ENCODE data around the gene PAQR5.

The PAQR5 gene

DNA sequence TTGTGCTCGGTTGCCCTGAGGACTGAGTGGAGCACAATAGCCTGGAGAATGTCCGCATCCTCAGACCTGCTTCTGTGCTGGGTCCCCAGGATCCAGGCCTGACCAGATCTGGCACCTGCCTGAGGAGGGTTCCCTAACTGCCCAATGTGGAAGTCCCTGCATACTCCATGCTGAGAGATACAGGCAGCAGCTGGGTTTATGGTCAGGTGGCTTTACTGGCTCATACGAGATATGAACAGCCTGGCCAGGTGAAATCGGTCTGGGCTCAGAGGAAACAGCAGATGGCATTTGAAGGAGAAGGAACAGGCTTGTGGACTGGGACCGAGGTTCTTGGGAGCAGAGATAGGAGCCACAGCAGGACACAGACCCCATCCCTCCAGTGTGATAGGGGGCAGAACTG is 97.3 kb downstream of the PAQR5 start:
- H3K27ac ChIP-seq (ENCODE audit: low read depth, low read length) = no peak overlapping the region
- peaks cover 0 to 7% (median 7%) of the 10 kb centered on the region in 5 donors for H3K4me1 ChIP-seq (ENCODE audit: control insufficient read depth in 5 of 5, insufficient read depth in 5 of 5, low read length in 5 of 5)
- peaks cover 0 to 17% (median 2%) of the 10 kb centered on the region in 5 donors for H3K27me3 ChIP-seq (ENCODE audit: control insufficient read depth in 5 of 5, insufficient read depth in 4 of 5, low read length in 5 of 5)
- no peak overlapping the region for H3K9ac ChIP-seq (ENCODE audit: low read length in 5 of 5)
- H3K9me3 ChIP-seq (ENCODE audit: control insufficient read depth in 5 of 5, low read length in 5 of 5) = no peaks in the 10 kb centered on the region
- no peaks in the 10 kb centered on the region for H3K36me3 ChIP-seq (ENCODE audit: control insufficient read depth in 5 of 5, insufficient read depth in 5 of 5, low read length in 5 of 5)
- H3K4me3 ChIP-seq (ENCODE audit: low read depth in 1 of 5, low read length in 5 of 5) = no peak overlapping the region

DNA sequence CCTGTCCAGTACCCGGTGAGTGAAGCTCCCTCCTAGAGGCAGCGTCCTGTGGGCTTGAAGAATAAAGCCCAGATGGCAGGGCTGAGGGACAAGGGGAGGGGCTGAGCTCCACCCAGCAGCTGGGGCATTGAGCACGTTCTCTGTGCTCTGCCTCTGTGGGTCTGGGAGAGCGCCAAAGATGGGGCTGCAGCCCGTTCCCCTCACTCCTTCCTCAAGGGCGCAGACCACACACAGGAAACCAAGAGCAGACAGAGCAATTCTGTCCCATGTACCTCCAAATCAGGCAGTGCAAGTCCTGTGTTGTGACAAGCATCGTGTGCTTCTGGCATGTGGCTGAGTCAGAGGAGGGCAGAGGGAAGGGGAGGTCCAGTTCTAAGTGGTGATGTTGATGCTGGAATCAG is 99.8 kb downstream of the PAQR5 start:
- Histone ChIP-seq H3K36me3 (ENCODE audit: control insufficient read depth in 5 of 5, insufficient read depth in 5 of 5, low read length in 5 of 5) (no peaks in the 10 kb centered on the region), H3K4me3 (ENCODE audit: low read depth in 1 of 5, low read length in 5 of 5) (no peak overlapping the region), H3K9ac (ENCODE audit: low read length in 5 of 5) (no peak overlapping the region), H3K4me1 (ENCODE audit: control insufficient read depth in 5 of 5, insufficient read depth in 5 of 5, low read length in 5 of 5) (peaks cover 0 to 7% (median 7%) of the 10 kb centered on the region in 5 donors), H3K9me3 (ENCODE audit: control insufficient read depth in 5 of 5, low read length in 5 of 5) (no peaks in the 10 kb centered on the region), H3K27ac (ENCODE audit: low read depth, low read length) (no peak overlapping the region), H3K27me3 (ENCODE audit: control insufficient read depth in 5 of 5, insufficient read depth in 4 of 5, low read length in 5 of 5) (peaks cover 0 to 8% (median 4%) of the 10 kb centered on the region in 5 donors)

DNA sequence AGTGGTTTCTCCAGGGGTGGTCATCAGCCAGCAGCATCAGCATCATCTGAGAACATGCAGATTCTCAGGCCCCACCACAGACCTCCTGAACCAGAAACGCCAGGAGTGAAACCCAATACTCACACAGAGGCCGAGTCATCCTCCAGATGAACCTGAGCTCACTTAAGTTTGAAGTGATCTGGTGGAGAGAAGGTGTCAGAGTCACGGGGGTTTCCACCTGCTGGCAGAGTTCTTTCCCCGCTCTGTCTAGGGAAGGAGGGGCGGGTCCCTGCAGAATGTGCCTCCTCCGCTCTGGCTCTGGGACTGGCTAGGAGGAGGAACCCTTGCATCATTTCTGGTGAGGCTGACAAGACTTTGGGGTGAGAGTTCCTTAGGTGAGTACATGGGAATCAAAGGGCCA is 102.1 kb downstream of the PAQR5 start:
- Histone ChIP-seq H3K36me3 (ENCODE audit: control insufficient read depth in 5 of 5, insufficient read depth in 5 of 5, low read length in 5 of 5) (no peaks in the 10 kb centered on the region), H3K4me1 (ENCODE audit: control insufficient read depth in 5 of 5, insufficient read depth in 5 of 5, low read length in 5 of 5) (no peaks in the 10 kb centered on the region), H3K4me3 (ENCODE audit: low read depth in 1 of 5, low read length in 5 of 5) (no peak overlapping the region), H3K9ac (ENCODE audit: low read length in 5 of 5) (no peak overlapping the region), H3K27me3 (ENCODE audit: control insufficient read depth in 5 of 5, insufficient read depth in 4 of 5, low read length in 5 of 5) (peaks cover 0 to 3% (median 0%) of the 10 kb centered on the region in 5 donors), H3K9me3 (ENCODE audit: control insufficient read depth in 5 of 5, low read length in 5 of 5) (no peaks in the 10 kb centered on the region), H3K27ac (ENCODE audit: low read depth, low read length) (no peak overlapping the region)

DNA sequence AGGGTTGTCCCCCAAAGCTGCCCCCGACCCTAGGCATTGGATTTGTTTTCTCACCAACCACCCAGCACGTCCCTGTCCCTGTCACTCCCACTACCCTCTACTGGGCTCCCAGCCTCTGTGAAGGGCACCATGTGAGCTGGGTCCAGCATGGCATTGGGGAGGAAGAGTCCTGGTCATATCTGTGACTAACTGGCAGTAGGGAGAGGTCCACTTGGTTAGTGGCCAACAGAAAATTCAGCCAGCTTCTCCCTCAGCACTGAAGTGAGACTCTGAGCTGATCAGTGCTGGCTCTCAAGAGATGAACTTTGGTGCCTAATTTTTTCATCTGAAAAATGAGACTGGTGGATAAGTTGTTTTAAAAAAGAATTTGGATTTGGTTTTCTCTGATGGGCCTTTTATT is 104.1 kb downstream of the PAQR5 start:
- H3K27ac ChIP-seq (ENCODE audit: low read depth, low read length) = no peak overlapping the region
- no peaks in the 10 kb centered on the region for H3K36me3 ChIP-seq (ENCODE audit: control insufficient read depth in 5 of 5, insufficient read depth in 5 of 5, low read length in 5 of 5)
- H3K4me3 ChIP-seq (ENCODE audit: low read depth in 1 of 5, low read length in 5 of 5) = no peak overlapping the region
- H3K4me1 ChIP-seq (ENCODE audit: control insufficient read depth in 5 of 5, insufficient read depth in 5 of 5, low read length in 5 of 5) = no peaks in the 10 kb centered on the region
- no peak overlapping the region for H3K9ac ChIP-seq (ENCODE audit: low read length in 5 of 5)
- H3K9me3 ChIP-seq (ENCODE audit: control insufficient read depth in 5 of 5, low read length in 5 of 5) = no peaks in the 10 kb centered on the region
- H3K27me3 ChIP-seq (ENCODE audit: control insufficient read depth in 5 of 5, insufficient read depth in 4 of 5, low read length in 5 of 5) = peaks cover 0 to 3% (median 0%) of the 10 kb centered on the region in 5 donors

DNA sequence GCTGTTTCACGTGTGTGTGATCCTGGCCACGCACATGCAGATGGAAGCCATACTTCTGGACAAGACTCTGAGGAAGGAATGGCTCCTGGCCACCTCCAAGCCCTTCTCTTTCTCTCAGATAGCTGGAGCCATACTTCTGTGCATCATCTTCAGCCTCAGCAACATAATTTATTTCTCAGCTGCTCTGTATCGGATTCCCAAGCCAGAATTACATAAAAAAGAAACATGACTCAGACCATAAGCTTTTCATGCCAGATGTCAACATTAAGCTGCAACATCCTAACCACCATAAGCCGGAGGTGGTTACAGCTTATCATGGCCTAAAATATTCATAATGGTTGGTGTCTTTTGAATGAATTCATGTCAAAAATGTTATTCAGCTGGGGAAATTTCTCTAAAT is 104.9 kb downstream of the PAQR5 start:
- no peak overlapping the region for H3K27ac ChIP-seq (ENCODE audit: low read depth, low read length)
- H3K27me3 ChIP-seq (ENCODE audit: control insufficient read depth in 5 of 5, insufficient read depth in 4 of 5, low read length in 5 of 5) = peaks cover 0 to 3% (median 0%) of the 10 kb centered on the region in 5 donors
- no peaks in the 10 kb centered on the region for H3K36me3 ChIP-seq (ENCODE audit: control insufficient read depth in 5 of 5, insufficient read depth in 5 of 5, low read length in 5 of 5)
- H3K9me3 ChIP-seq (ENCODE audit: control insufficient read depth in 5 of 5, low read length in 5 of 5) = no peaks in the 10 kb centered on the region
- no peaks in the 10 kb centered on the region for H3K4me1 ChIP-seq (ENCODE audit: control insufficient read depth in 5 of 5, insufficient read depth in 5 of 5, low read length in 5 of 5)
- no peak overlapping the region for H3K9ac ChIP-seq (ENCODE audit: low read length in 5 of 5)
- H3K4me3 ChIP-seq (ENCODE audit: low read depth in 1 of 5, low read length in 5 of 5) = no peak overlapping the region

DNA sequence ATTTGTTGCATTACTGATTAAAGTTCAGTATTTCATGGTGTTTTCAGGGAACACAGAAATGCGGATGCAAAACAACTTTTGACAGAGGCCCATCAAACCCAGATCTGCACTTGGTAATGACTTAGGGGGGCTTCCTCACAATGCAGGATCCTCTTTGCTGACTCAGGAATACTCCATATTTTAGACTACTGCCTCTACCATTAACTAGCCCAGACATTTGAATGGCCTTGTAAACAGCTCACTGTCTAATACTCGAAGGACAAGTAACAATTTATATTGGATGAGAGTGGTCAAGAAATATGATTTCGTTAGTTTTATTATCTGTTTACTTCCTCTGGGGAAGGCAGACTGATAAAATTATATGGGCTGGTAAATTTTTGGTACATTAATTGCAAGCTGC is 106.4 kb downstream of the PAQR5 start:
- no peak overlapping the region for H3K27ac ChIP-seq (ENCODE audit: low read depth, low read length)
- no peaks in the 10 kb centered on the region for H3K36me3 ChIP-seq (ENCODE audit: control insufficient read depth in 5 of 5, insufficient read depth in 5 of 5, low read length in 5 of 5)
- no peaks in the 10 kb centered on the region for H3K4me1 ChIP-seq (ENCODE audit: control insufficient read depth in 5 of 5, insufficient read depth in 5 of 5, low read length in 5 of 5)
- H3K27me3 ChIP-seq (ENCODE audit: control insufficient read depth in 5 of 5, insufficient read depth in 4 of 5, low read length in 5 of 5) = peaks cover 0 to 3% (median 0%) of the 10 kb centered on the region in 5 donors
- no peaks in the 10 kb centered on the region for H3K9me3 ChIP-seq (ENCODE audit: control insufficient read depth in 5 of 5, low read length in 5 of 5)
- H3K9ac ChIP-seq (ENCODE audit: low read length in 5 of 5) = no peak overlapping the region
- H3K4me3 ChIP-seq (ENCODE audit: low read depth in 1 of 5, low read length in 5 of 5) = no peak overlapping the region

DNA sequence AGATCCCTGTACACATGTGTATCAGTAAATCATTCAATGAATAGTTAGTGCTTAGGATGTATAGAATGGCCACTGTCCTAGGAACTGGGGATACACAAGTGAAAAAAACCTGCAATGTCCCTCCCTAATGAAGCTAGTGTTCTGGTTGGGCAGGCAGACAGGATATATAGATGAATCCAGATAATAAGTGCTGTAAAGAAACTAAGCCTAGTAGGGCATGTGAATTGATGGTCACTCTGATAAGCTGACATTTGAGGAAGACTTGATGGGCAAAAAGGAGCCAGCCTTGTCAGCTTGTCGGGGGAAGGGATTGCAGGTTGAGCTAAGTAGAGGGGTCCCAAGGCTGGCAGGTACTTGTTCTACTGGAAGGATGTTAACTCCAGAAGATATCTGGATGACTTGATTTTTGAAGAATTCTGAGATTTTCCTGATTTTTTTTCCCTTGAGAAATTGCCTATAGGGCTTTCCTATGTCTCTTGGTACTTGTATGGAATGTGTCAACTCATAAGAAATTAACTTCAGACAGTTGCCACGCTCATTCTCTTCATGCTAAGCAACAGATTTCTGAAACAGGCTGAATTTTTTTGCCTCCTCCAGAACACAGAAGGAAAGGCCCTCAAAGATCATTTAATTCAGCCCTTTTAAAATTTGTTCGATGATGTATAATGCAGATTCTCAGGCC is 109.1 kb downstream of the PAQR5 start:
- Histone ChIP-seq H3K9me3 (ENCODE audit: control insufficient read depth in 5 of 5, low read length in 5 of 5) (no peaks in the 10 kb centered on the region), H3K27ac (ENCODE audit: low read depth, low read length) (no peak overlapping the region), H3K4me3 (ENCODE audit: low read depth in 1 of 5, low read length in 5 of 5) (no peak overlapping the region), H3K4me1 (ENCODE audit: control insufficient read depth in 5 of 5, insufficient read depth in 5 of 5, low read length in 5 of 5) (no peaks in the 10 kb centered on the region), H3K9ac (ENCODE audit: low read length in 5 of 5) (no peak overlapping the region), H3K36me3 (ENCODE audit: control insufficient read depth in 5 of 5, insufficient read depth in 5 of 5, low read length in 5 of 5) (no peaks in the 10 kb centered on the region), H3K27me3 (ENCODE audit: control insufficient read depth in 5 of 5, insufficient read depth in 4 of 5, low read length in 5 of 5) (peaks cover 0 to 3% (median 0%) of the 10 kb centered on the region in 5 donors)

DNA sequence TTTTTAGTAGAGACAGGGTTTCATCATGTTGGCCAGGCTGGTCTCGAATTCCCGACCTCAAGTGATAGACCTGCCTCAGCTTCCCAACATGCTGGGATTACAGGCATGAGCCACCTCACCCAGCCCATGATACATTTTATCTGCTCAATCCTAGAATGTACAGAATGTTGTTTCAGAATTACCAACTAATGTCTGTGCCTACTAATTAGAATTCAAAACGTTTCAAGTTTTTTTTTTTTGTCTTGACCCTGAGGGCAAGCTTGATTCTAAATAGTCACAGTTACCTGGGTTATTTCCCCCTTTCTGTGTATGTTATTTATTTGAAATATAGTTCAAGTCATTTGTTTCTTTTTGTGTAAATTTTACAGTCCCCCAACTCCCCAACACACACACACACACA is 110.1 kb downstream of the PAQR5 start:
- Histone ChIP-seq H3K4me1 (ENCODE audit: control insufficient read depth in 5 of 5, insufficient read depth in 5 of 5, low read length in 5 of 5) (peaks cover 0 to 4% (median 2%) of the 10 kb centered on the region in 5 donors), H3K9me3 (ENCODE audit: control insufficient read depth in 5 of 5, low read length in 5 of 5) (no peaks in the 10 kb centered on the region), H3K27me3 (ENCODE audit: control insufficient read depth in 5 of 5, insufficient read depth in 4 of 5, low read length in 5 of 5) (no peaks in the 10 kb centered on the region), H3K27ac (ENCODE audit: low read depth, low read length) (no peak overlapping the region), H3K4me3 (ENCODE audit: low read depth in 1 of 5, low read length in 5 of 5) (no peak overlapping the region), H3K9ac (ENCODE audit: low read length in 5 of 5) (no peak overlapping the region), H3K36me3 (ENCODE audit: control insufficient read depth in 5 of 5, insufficient read depth in 5 of 5, low read length in 5 of 5) (no peaks in the 10 kb centered on the region)

DNA sequence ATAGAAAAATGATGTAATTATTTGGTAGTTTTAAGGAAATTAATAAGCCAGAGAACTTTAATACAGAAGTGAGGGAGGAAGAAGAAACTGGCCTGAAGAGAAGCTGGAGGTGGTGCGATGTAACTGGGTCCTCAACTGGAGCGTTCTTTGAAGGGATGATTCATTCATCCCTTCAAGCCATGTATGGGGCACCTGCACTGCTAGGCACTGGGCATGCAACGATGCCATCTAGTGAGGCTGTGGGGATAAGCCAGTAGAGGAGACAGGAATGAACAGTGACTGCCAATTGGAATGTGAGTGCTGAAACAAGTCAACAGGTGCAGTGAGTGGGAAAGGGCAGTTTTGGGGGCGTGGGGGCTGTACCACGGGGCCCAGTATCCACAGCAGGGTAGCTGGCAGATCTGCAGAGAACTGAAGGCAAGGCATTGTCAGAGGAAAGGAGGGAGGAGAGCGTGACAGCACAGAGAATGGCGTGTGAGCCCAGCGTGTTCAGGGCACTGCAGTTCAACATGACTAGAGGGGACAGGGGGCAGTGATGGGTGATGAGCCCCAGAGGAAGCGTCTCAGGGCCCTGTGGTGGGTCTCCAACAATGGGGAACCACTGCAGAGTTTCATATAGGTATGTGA is 111.6 kb downstream of the PAQR5 start:
- no peaks in the 10 kb centered on the region for H3K36me3 ChIP-seq (ENCODE audit: control insufficient read depth in 5 of 5, insufficient read depth in 5 of 5, low read length in 5 of 5)
- H3K4me3 ChIP-seq (ENCODE audit: low read depth in 1 of 5, low read length in 5 of 5) = no peak overlapping the region
- H3K27ac ChIP-seq (ENCODE audit: low read depth, low read length) = no peak overlapping the region
- no peak overlapping the region for H3K9ac ChIP-seq (ENCODE audit: low read length in 5 of 5)
- no peaks in the 10 kb centered on the region for H3K27me3 ChIP-seq (ENCODE audit: control insufficient read depth in 5 of 5, insufficient read depth in 4 of 5, low read length in 5 of 5)
- peaks cover 0 to 15% (median 12%) of the 10 kb centered on the region in 5 donors for H3K4me1 ChIP-seq (ENCODE audit: control insufficient read depth in 5 of 5, insufficient read depth in 5 of 5, low read length in 5 of 5)
- H3K9me3 ChIP-seq (ENCODE audit: control insufficient read depth in 5 of 5, low read length in 5 of 5) = no peaks in the 10 kb centered on the region

DNA sequence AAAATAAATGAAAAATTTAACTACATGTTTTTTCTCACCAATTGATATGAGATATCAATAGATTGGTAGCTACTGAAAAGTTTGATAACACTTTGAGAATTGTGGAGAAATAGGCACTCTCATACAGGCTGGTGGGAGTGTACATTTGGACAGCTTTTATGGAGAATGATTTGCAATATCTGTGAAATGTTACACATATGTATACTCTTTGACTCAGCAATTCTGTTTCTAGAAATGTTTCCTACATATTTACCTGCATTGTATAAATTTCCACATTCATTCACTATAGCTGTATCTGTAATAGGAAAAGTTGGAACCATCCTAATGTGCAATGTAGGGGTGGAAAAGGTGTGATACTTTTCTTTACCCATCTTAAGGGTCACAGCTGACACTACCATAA is 113.6 kb downstream of the PAQR5 start:
- Histone ChIP-seq H3K27ac (ENCODE audit: low read depth, low read length) (no peak overlapping the region), H3K27me3 (ENCODE audit: control insufficient read depth in 5 of 5, insufficient read depth in 4 of 5, low read length in 5 of 5) (no peaks in the 10 kb centered on the region), H3K9ac (ENCODE audit: low read length in 5 of 5) (no peak overlapping the region), H3K4me1 (ENCODE audit: control insufficient read depth in 5 of 5, insufficient read depth in 5 of 5, low read length in 5 of 5) (peaks cover 0 to 15% (median 12%) of the 10 kb centered on the region in 5 donors), H3K9me3 (ENCODE audit: control insufficient read depth in 5 of 5, low read length in 5 of 5) (no peaks in the 10 kb centered on the region), H3K36me3 (ENCODE audit: control insufficient read depth in 5 of 5, insufficient read depth in 5 of 5, low read length in 5 of 5) (no peaks in the 10 kb centered on the region), H3K4me3 (ENCODE audit: low read depth in 1 of 5, low read length in 5 of 5) (no peak overlapping the region)

All from subcutaneous abdominal adipose tissue (tissue), 5 donors.